ENCODE results near the gene RNF217. TPM values are rescaled to one million over a fixed set of nuclear protein-coding genes. Genes with fewer than 3 reads are reported as not detected.

RNF217 gene
- total and polyA plus RNA-seq, 10 of the 15 experiments (the other 5 are each of a cell fraction or from before 2014, with no cell fraction given), result under 0.01 to 11.7 (median 0.04) TPM; not detected in 3

GRCh38 chr6:125054331-125054730 is 92.1 kb downstream of the RNF217 start:
- Histone ChIP-seq H3K9ac (ENCODE audit: control insufficient read depth, insufficient read depth, low read length) (no peak overlapping the region), H3K9me3 (replicated peaks; ENCODE audit: control insufficient read depth, insufficient read depth, low read length) (no peaks in the 10 kb centered on the region), H3K27ac (ENCODE audit: control insufficient read depth, insufficient read depth) (no peak overlapping the region), H3K4me2 (ENCODE audit: control insufficient read depth, insufficient read depth) (no peak overlapping the region), H4K20me1 (ENCODE audit: control insufficient read depth, insufficient read depth) (no peaks in the 10 kb centered on the region), H3K4me1 (ENCODE audit: control insufficient read depth, insufficient read depth, low read length) (no peaks in the 10 kb centered on the region), H2AFZ (ENCODE audit: control insufficient read depth, low read depth, low read length) (no peak overlapping the region), H3K4me3 (no peak overlapping the region), H3K79me2 (ENCODE audit: control insufficient read depth, insufficient read depth, low read length) (no peaks in the 10 kb centered on the region), H3K36me3 (ENCODE audit: control insufficient read depth in 2 of 2, insufficient read depth in 2 of 2, low read length in 1 of 2) (no peaks in the 10 kb centered on the region), H3K27me3 (replicated peaks in 1 of 2; ENCODE audit: control insufficient read depth in 2 of 2, insufficient read depth in 2 of 2, low read length in 1 of 2) (no peaks in the 10 kb centered on the region)
- RAD21 ChIA-PET (ENCODE audit: unreplicated experiment), result no interaction called here
- no peak for ATAC-seq
- in situ Hi-C loops (cut with MboI) (no loop called here), intact Hi-C loops (cut with micrococcal nuclease; ENCODE audit: unreplicated experiment) (no loop called here)
- BruUV-seq (replicated peaks), result no TSS peak
- CTCF ChIA-PET, result no interaction called here
- POLR2A ChIA-PET, result no interaction called here
- WGBS (ENCODE audit: insufficient coverage, insufficient replicate concordance, low lambda C conversion rate, missing lambda C conversion rate), result 0% methylated on average over 2 of the region's 2 CpGs
- TF ChIP-seq IKZF2 (IDR thresholded peaks at IDR 0.05) (no peak), CHD1 (IDR thresholded peaks at IDR 0.05; ENCODE audit: low read depth, low read length) (no peak), PBX3 (IDR thresholded peaks at IDR 0.05; ENCODE audit: insufficient replicate concordance, low read depth, low read length) (no peak), ESRRA (IDR thresholded peaks at IDR 0.05; ENCODE audit: low read length) (no peak), NFYB (IDR thresholded peaks at IDR 0.05; ENCODE audit: insufficient read depth, low read depth, low read length) (no peak)
- no peak for DNase-seq (ENCODE audit: low read depth, low spot score)
- FAIRE-seq, result no peak
- SMC1A ChIA-PET (ENCODE audit: uncharacterized antibody, unreplicated experiment), result no interaction called here

- in situ Hi-C loops (cut with MboI) (no loop called here), intact Hi-C loops (cut with micrococcal nuclease; ENCODE audit: unreplicated experiment) (no loop called here)
- no TSS peak for BruUV-seq (replicated peaks)
- Histone ChIP-seq H3K9me3 (replicated peaks; ENCODE audit: control insufficient read depth, insufficient read depth, low read length) (no peaks in the 10 kb centered on the region), H3K4me1 (ENCODE audit: control insufficient read depth, insufficient read depth, low read length) (no peaks in the 10 kb centered on the region), H2AFZ (ENCODE audit: control insufficient read depth, low read depth, low read length) (no peak overlapping the region), H3K27ac (ENCODE audit: control insufficient read depth, insufficient read depth) (no peak overlapping the region), H3K79me2 (ENCODE audit: control insufficient read depth, insufficient read depth, low read length) (no peaks in the 10 kb centered on the region), H3K4me3 (no peak overlapping the region), H4K20me1 (ENCODE audit: control insufficient read depth, insufficient read depth) (no peaks in the 10 kb centered on the region), H3K36me3 (ENCODE audit: control insufficient read depth in 2 of 2, insufficient read depth in 2 of 2, low read length in 1 of 2) (no peaks in the 10 kb centered on the region), H3K4me2 (ENCODE audit: control insufficient read depth, insufficient read depth) (no peak overlapping the region), H3K27me3 (replicated peaks in 1 of 2; ENCODE audit: control insufficient read depth in 2 of 2, insufficient read depth in 2 of 2, low read length in 1 of 2) (no peaks in the 10 kb centered on the region), H3K9ac (ENCODE audit: control insufficient read depth, insufficient read depth, low read length) (no peak overlapping the region)
- POLR2A ChIA-PET, result no interaction called here
- FAIRE-seq (no peak), ATAC-seq (no peak), DNase-seq (ENCODE audit: low read depth, low spot score) (no peak)
- WGBS (ENCODE audit: insufficient coverage, insufficient replicate concordance, low lambda C conversion rate, missing lambda C conversion rate), result 6% methylated on average over 5 of the region's 5 CpGs
- CTCF ChIA-PET, result no interaction called here
- SMC1A ChIA-PET (ENCODE audit: uncharacterized antibody, unreplicated experiment), result no interaction called here
- RAD21 ChIA-PET (ENCODE audit: unreplicated experiment), result no interaction called here
- TF ChIP-seq BACH1 (IDR thresholded peaks at IDR 0.05; ENCODE audit: borderline replicate concordance) (no peak), ZNF24 (IDR thresholded peaks at IDR 0.05) (no peak), TAF1 (IDR thresholded peaks at IDR 0.05; ENCODE audit: borderline replicate concordance, low read depth, low read length) (no peak), MXI1 (IDR thresholded peaks at IDR 0.05; ENCODE audit: low read depth, low read length) (no peak), ELK1 (IDR thresholded peaks at IDR 0.05; ENCODE audit: low read depth, low read length) (no peak), HDAC2 (IDR thresholded peaks at IDR 0.05) (no peak), ZBTB11 (CRISPR knock-in tag; IDR thresholded peaks at IDR 0.05) (no peak)
Observed at GRCh38 chr6:125057392-125058246, 95.4 kb downstream of the RNF217 start.
